MG63 (cell line): ENCODE measurements around the gene SLC12A5. TPM values are rescaled to one million over a fixed set of nuclear protein-coding genes. Genes with fewer than 3 reads are reported as not detected.
"Not testable (repeated sequence)": the region's sequence is repeated elsewhere in the genome, so short reads cannot be mapped to it uniquely, and the experiment has no call there.

Experiments used
- DNase-seq: peaks from one replicate; pipeline ENCODE4 v3.0.0-alpha.2; 2020
- H3K27me3 ChIP-seq: fragments of 250-450 bp; sonication (Bioruptor Pico); 2 replicates; pipeline ENCODE4 v1.5.1; 2020; ENCODE audit warnings: mild to moderate bottlenecking, moderate library complexity
- H3K36me3 ChIP-seq: fragments of 250-450 bp; sonication (Bioruptor Pico); 2 replicates; pipeline ENCODE4 v1.5.1; 2020; ENCODE audit warnings: mild to moderate bottlenecking, moderate library complexity
- H3K4me3 ChIP-seq: fragments of 250-450 bp; sonication (Bioruptor Pico); 2 replicates; pipeline ENCODE4 v1.5.1; 2020; ENCODE audit warnings: mild to moderate bottlenecking, moderate library complexity
- H3K9me3 ChIP-seq: fragments of 250-450 bp; sonication (Bioruptor Pico); 2 replicates; pipeline ENCODE4 v1.5.1; 2020; ENCODE audit warnings: mild to moderate bottlenecking, moderate library complexity
- total RNA-seq: library from RNA; depleted of rRNA; stranded (reverse); fragments of >200 nt; shearing (Covaris generic); gene quantifications from 2 replicates; pipeline ENCODE4 v1.2.3, GENCODE V29; 2014; ENCODE audit warnings: low replicate concordance; rRNA removed

Gene SLC12A5
- total RNA-seq, 1 experiment from 2014 or later: 0.72 TPM

DNA sequence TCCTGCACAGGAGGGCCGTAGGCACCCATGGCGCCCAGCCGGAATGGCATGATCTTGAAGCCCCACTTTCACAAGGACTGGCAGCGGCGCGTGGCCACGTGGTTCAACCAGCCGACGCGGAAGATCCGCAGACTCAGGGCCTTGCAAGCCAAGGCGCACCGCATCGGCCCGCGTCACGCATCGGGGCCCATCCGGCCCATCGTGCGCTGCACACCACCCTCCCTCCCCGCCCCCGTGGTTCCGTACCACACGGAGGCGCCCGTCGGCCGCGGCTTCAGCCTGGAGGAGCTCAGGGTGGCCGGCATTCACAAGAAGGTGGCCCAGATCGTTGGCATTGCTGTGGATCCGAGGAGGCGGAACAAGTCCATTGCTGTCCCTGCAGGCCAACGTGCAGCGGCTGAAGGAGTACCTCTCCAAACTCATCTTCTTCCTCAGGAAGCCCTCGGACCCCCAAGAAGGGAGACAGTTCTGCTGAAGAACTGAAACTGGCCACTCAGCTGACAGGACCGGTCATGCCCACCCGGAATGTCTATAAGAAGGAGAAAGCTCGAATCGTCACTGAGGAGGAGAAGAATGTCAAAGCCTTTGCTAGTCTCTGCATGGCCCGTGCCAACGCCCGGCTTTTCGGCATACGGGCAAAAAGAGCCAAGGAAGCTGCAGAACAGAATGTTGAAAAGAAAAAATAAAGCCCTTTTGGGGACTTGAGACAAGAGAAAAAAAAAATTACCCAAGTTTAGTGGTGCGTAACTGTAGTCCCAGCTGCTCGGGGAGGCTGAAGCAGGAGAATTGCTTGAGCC, 70.7 kb downstream of the SLC12A5 start:
- peaks cover 10% of the 10 kb centered on the region for H3K9me3 ChIP-seq
- H3K4me3 ChIP-seq: no peak overlapping the region
- H3K27me3 ChIP-seq: peaks cover 45% of the 10 kb centered on the region
- no peak for DNase-seq
- no peaks in the 10 kb centered on the region for H3K36me3 ChIP-seq

DNA sequence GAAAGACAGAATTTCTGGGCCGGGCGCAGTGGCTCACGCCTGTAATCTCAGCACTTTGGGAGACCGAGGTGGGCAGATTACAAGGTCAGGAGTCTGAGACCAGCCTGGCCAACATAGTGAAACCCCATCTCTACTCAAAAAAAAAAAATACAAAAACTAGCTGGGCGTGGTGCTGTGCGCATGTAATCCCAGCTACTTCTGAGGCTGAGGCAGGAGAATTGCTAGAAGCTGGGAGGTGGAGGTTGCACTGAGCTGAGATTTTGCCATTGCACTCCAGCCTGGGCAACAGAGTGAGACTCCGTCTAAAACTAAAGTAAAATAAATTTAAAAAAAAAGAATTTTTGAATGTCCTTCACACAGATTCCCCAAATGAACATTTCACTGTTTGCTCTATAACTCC, 71.4 kb downstream of the SLC12A5 start:
- DNase-seq, H3K9me3 ChIP-seq, H3K4me3 ChIP-seq, H3K36me3 ChIP-seq: not testable (repeated sequence)
- peaks cover 46% of the 10 kb centered on the region for H3K27me3 ChIP-seq

GRCh38 chr20:46100988-46101387, 72.0 kb downstream of the SLC12A5 start:
- Histone ChIP-seq H3K36me3 (no peaks in the 10 kb centered on the region), H3K9me3 (peaks cover 10% of the 10 kb centered on the region), H3K27me3 (peaks cover 45% of the 10 kb centered on the region), H3K4me3 (no peak overlapping the region)
- no peak for DNase-seq

GRCh38 chr20:46101957-46102356, 72.9 kb downstream of the SLC12A5 start:
- H3K27me3 ChIP-seq: peaks cover 52% of the 10 kb centered on the region
- peaks cover 10% of the 10 kb centered on the region for H3K9me3 ChIP-seq
- DNase-seq: no peak
- H3K36me3 ChIP-seq: no peaks in the 10 kb centered on the region
- no peak overlapping the region for H3K4me3 ChIP-seq

DNA sequence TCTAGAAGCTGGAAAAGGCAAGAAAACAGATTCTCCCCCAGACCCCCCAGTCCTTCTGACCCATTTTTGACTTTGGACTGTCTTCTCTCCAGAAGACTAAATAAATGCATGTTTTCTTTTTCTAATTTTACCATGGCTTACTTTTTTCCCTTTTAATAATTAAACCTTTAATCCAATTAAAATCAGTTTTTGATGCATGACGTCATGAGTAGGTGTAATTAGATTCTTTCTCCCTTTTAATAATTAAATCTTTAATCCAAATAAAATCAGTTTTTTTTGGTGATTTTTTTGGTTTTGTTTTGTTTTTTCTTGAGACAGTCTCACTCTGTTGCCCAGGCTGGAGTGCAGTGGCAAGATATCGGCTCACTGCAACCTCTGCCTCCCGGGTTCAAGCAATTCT, 73.9 kb downstream of the SLC12A5 start:
- no peak overlapping the region for H3K4me3 ChIP-seq
- DNase-seq: no peak
- H3K9me3 ChIP-seq: peaks cover 10% of the 10 kb centered on the region
- H3K27me3 ChIP-seq: peaks cover 58% of the 10 kb centered on the region
- H3K36me3 ChIP-seq: no peaks in the 10 kb centered on the region

DNA sequence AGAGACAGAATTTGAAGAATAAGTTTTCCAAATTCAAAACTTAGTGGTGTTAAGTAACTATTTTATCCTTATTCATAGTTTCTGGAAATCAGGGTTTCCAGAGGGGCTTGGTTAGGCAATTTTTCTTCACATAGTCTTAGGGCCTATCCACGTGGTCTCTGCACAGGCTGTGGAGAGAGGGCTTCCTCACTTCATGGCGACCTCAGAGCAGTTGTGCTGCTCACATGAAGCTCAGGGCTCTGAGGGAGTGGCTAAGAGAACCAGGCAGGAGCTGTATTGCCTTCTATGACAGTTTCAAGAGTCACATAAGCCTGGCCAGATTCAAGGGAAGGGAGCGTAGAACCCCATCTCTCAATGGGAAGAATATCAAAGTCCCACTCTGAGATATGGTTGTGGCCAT, 75.2 kb downstream of the SLC12A5 start:
- DNase-seq: no peak
- H3K9me3 ChIP-seq: peaks cover 10% of the 10 kb centered on the region
- H3K4me3 ChIP-seq: no peak overlapping the region
- no peaks in the 10 kb centered on the region for H3K36me3 ChIP-seq
- peaks cover 64% of the 10 kb centered on the region for H3K27me3 ChIP-seq

GRCh38 chr20:46107061-46107460, 78.0 kb downstream of the SLC12A5 start:
- peaks cover 10% of the 10 kb centered on the region for H3K9me3 ChIP-seq
- no peak for DNase-seq
- no peaks in the 10 kb centered on the region for H3K36me3 ChIP-seq
- peaks cover 60% of the 10 kb centered on the region for H3K27me3 ChIP-seq
- H3K4me3 ChIP-seq: no peak overlapping the region

GRCh38 chr20:46108435-46108841, 79.4 kb downstream of the SLC12A5 start:
- no peaks in the 10 kb centered on the region for H3K36me3 ChIP-seq
- no peak for DNase-seq
- H3K4me3 ChIP-seq: no peak overlapping the region
- H3K9me3 ChIP-seq: peaks cover 4% of the 10 kb centered on the region; the same call in 1 of the 2 replicates
- peaks cover 49% of the 10 kb centered on the region for H3K27me3 ChIP-seq

- H3K27me3 ChIP-seq: peaks cover 48% of the 10 kb centered on the region
- no peak for DNase-seq
- H3K4me3 ChIP-seq: no peak overlapping the region
- H3K36me3 ChIP-seq: no peaks in the 10 kb centered on the region
- H3K9me3 ChIP-seq: peaks cover 4% of the 10 kb centered on the region; the same call in 1 of the 2 replicates
Observed at GRCh38 chr20:46108976-46109375, 80.0 kb downstream of the SLC12A5 start.

Other genes with a start within 250 kb of the SLC12A5 start
- gene WFDC3, start 237.3 kb upstream of the SLC12A5 start, total RNA-seq: 0.59 TPM in 1 of 2 replicates, not detected in the other
- 50.3 and 70.0 TPM in 2 replicates for gene DNTTIP1, start 237.3 kb upstream of the SLC12A5 start, total RNA-seq
- 69.5 and 72.7 TPM in 2 replicates for gene UBE2C, start 216.6 kb upstream of the SLC12A5 start, total RNA-seq
- not detected in 2 replicates for gene TNNC2, start 201.9 kb upstream of the SLC12A5 start, total RNA-seq
- gene SNX21, start 195.4 kb upstream of the SLC12A5 start, total RNA-seq: 55.6 and 74.9 TPM in 2 replicates
- gene ACOT8, start 171.8 kb upstream of the SLC12A5 start, total RNA-seq: 39.6 and 46.9 TPM in 2 replicates
- gene ZSWIM3, start 171.6 kb upstream of the SLC12A5 start, total RNA-seq: 8.4 and 14.2 TPM in 2 replicates
- gene ZSWIM1, start 148.0 kb upstream of the SLC12A5 start, total RNA-seq: 5.7 and 8.5 TPM in 2 replicates
- not detected in 2 replicates for gene SPATA25, start 141.6 kb upstream of the SLC12A5 start, total RNA-seq
- gene NEURL2, start 138.0 kb upstream of the SLC12A5 start, total RNA-seq: 0.39 TPM in 1 of 2 replicates, not detected in the other
- gene CTSA, start 137.9 kb upstream of the SLC12A5 start, total RNA-seq: 17.8 and 27.9 TPM in 2 replicates
- 46.8 and 70.1 TPM in 2 replicates for gene PLTP, start 117.1 kb upstream of the SLC12A5 start, total RNA-seq
- 10.5 and 12.1 TPM in 2 replicates for gene PCIF1, start 94.5 kb upstream of the SLC12A5 start, total RNA-seq
- gene ZNF335, start 57.0 kb upstream of the SLC12A5 start, total RNA-seq: 8.7 and 9.5 TPM in 2 replicates
- gene MMP9, start 20.3 kb upstream of the SLC12A5 start, total RNA-seq: 0.07 TPM in 1 of 2 replicates, not detected in the other
- gene NCOA5, start 60.7 kb downstream of the SLC12A5 start, total RNA-seq: 9.2 and 24.9 TPM in 2 replicates
- not detected in 2 replicates for gene CD40, start 89.1 kb downstream of the SLC12A5 start, total RNA-seq